ENCODE results near the gene CELA2A. TPM values are rescaled to one million over a fixed set of nuclear protein-coding genes. Genes with fewer than 3 reads are reported as not detected.

The CELA2A gene
- total RNA-seq: not detected

DNA sequence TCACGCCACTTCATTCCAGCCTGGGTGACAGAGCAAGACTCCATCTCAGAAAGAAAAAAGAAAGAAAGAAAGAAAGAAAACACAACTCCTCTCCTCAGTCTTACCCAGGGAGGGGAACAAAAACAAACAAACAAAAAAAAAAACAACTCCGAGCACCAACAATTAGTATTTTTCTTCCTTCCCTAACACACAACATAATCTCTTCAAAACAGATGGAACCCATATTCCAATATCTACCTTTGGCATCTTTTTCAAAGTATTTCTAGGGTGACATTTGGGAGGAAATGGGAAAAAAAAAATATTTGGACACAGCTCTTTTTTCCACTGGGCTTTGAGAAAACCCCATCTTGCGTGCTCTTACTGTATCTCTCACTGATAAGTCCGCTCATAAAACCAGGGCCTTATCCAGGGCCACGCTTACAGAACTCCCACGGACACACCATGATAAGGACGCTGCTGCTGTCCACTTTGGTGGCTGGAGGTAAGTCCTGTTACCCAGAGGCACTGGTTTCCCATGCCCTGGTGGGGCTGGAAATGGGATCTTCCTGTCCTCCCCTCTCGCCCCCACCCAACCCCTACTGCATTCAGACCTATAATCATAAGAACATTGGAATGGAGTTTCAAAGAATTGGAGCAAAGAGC, at the start of gene CELA2A:
Gene CELA2A (plus strand): TSS at position 420 of the 642 bp plus-strand sequence. CDS start 22 bp downstream, at position 442.

DNA sequence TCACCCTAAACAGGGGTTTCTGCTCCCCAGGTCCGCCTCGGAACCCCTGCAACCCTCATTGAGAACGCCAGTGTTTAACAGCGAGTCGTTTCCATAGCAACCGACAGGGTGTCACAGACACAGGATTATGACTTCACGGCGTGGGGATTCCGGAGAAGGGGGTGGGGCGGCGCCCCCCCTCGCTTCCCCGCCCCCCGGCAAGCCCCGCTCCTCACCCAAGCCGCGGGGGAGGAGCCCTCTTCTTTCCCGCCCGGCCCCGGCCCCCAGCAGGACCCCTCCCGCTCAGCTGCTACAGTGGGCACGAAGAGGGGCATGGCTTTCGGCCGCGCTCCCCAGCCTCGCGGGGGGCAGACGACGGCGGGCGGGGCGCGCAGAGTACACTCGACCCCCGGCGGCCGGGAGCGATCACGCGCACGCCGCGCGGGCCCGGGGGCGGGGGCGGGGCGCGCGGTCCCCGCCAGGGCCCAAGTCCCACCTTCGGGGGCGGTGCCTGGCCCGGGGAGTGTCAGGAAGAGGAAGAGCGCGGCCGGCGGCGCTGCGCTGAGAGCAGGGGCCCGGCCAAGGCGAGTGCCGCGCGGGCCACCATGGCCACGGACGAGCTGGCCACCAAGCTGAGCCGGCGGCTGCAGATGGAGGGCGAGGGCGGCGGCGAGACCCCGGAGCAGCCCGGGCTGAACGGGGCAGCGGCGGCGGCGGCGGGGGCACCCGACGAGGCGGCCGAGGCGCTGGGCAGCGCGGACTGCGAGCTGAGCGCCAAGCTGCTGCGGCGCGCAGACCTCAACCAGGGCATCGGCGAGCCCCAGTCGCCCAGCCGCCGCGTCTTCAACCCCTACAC, 46.9 kb upstream of the CELA2A start, which contains the start of gene EFHD2:
Gene EFHD2 (plus strand): TSS at position 501 of the 835 bp plus-strand sequence. CDS start 84 bp downstream, at position 585.

DNA sequence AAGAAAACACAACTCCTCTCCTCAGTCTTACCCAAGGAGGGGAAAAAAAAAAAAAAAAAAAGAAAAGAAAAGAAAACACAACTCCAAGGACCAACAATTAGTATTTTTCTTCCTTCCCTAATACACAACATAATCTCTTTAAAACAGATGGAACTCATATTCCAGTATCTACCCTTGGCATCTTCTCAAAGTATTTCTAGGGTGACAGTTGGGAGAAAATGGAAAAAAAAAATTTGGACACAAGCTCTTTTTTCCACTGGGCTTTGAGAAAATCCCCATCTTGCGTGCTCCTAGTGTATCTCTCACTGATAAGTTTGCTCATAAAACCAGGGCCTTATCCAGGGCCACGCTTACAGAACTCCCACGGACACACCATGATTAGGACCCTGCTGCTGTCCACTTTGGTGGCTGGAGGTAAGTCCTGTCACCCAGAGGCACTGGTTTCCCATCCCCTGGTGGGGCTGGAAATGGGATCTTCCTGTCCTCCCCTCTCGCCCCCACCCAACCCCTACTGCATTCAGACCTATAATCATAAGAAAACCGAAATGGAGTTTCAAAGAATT, 19.3 kb downstream of the CELA2A start, which contains the start of gene CELA2B:
Gene CELA2B (plus strand): TSS at position 353 of the 563 bp plus-strand sequence. CDS start 22 bp downstream, at position 375.

Other genes starting within 250 kb of the CELA2A start
- 6.5 TPM for gene FHAD1, start 209.5 kb upstream of the CELA2A start, total RNA-seq
- gene EFHD2, start 46.8 kb upstream of the CELA2A start, total RNA-seq: 13.4 TPM
- gene CTRC, start 18.3 kb upstream of the CELA2A start, total RNA-seq: not detected
- not detected for gene CELA2B, start 19.4 kb downstream of the CELA2A start, total RNA-seq
- 6.9 TPM for gene CASP9, start 67.5 kb downstream of the CELA2A start, total RNA-seq
- gene DNAJC16, start 70.1 kb downstream of the CELA2A start, total RNA-seq: 20.5 TPM
- 2.3 TPM for gene AGMAT, start 128.3 kb downstream of the CELA2A start, total RNA-seq
- 26.3 TPM for gene DDI2, start 160.7 kb downstream of the CELA2A start, total RNA-seq
- 36.4 TPM for gene PLEKHM2, start 227.6 kb downstream of the CELA2A start, total RNA-seq

Measured in diencephalon (tissue), 1 donor.